Measurements from ENCODE around the gene TACC2.

TACC2 gene

DNA sequence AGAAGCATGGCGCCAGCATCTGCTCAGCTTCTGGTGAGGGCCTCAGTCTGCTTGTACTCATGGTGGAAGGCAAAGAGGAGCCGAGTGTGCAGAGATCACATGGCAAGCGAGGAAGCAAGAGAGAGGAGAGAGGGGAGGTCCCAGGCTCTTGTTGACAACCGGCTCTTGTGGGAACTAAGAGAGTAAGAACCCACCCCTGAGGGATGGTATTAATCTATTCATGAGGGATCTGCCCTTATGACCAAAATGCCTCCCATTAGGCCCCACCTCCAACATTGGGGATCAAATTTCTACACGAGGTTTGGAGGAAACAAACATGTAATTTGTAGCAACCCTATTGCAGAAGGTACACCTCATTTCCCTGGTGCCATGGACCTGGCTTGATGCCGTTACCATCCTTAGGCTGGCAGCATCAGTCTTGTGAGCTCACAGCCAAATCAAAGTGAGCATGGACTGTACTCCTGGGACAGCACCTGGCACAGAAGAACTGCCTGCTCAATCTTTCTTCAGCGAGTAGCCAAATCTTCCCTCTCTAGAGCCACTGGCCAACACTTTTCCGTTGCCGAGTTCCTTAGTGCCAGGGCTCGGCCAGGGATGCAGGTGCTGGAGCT lies 288.7 kb downstream of the TACC2 start:
- Histone ChIP-seq H3K4me2 (ENCODE audit: low read length) (no peak overlapping the region), H3K79me2 (ENCODE audit: insufficient read depth, low read length) (no peaks in the 10 kb centered on the region), H4K20me1 (ENCODE audit: insufficient read depth, low read length) (no peaks in the 10 kb centered on the region), H3K36me3 (ENCODE audit: insufficient read depth, low read length) (no peaks in the 10 kb centered on the region), H3F3A (ENCODE audit: insufficient read depth, low read length) (no peaks in the 10 kb centered on the region), H3K9me3 (ENCODE audit: low read length) (no peaks in the 10 kb centered on the region), H3K9me2 (ENCODE audit: low read depth, low read length) (no peaks in the 10 kb centered on the region), H3K4me3 (ENCODE audit: low read depth, low read length, poor library complexity, severe bottlenecking) (no peak overlapping the region), H3K9ac (ENCODE audit: low read length) (no peak overlapping the region), H3K4me1 (ENCODE audit: insufficient read depth, low read length, severe bottlenecking) (no peaks in the 10 kb centered on the region), H3K27ac (ENCODE audit: low read depth, low read length, poor library complexity, severe bottlenecking) (no peak overlapping the region), H2AFZ (ENCODE audit: low read length) (no peak overlapping the region), H3K27me3 (ENCODE audit: insufficient read depth, low read length) (no peaks in the 10 kb centered on the region)
- TF ChIP-seq EZH2 (IDR thresholded peaks at IDR 0.05; ENCODE audit: borderline replicate concordance, low read length): no peak
- TF ChIP-seq, protein P1, sequence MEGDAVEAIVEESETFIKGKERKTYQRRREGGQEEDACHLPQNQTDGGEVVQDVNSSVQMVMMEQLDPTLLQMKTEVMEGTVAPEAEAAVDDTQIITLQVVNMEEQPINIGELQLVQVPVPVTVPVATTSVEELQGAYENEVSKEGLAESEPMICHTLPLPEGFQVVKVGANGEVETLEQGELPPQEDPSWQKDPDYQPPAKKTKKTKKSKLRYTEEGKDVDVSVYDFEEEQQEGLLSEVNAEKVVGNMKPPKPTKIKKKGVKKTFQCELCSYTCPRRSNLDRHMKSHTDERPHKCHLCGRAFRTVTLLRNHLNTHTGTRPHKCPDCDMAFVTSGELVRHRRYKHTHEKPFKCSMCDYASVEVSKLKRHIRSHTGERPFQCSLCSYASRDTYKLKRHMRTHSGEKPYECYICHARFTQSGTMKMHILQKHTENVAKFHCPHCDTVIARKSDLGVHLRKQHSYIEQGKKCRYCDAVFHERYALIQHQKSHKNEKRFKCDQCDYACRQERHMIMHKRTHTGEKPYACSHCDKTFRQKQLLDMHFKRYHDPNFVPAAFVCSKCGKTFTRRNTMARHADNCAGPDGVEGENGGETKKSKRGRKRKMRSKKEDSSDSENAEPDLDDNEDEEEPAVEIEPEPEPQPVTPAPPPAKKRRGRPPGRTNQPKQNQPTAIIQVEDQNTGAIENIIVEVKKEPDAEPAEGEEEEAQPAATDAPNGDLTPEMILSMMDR (IDR thresholded peaks at IDR 0.05; ENCODE audit: low read length): no peak

DNA sequence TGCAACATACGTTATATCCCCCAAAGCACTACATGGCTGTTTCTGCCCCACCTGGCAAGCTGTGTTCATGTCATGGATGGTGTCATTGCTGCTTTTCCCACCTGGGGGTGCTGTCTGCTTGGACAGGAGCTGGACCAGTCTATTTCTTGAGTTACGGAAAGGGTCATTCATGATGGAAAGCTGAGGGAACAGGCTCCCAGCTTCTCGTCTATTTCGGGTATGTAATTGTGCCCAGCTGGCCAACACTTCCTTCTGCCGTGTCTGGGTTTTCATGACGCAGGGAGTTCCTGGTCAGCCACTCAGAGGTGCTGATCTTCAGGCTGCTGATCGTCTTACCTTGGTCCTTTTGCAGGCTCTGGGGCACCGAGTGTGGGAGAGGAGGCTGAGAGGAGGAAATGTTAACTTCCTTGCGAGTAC lies 290.8 kb downstream of the TACC2 start:
- no peaks in the 10 kb centered on the region for H3K27me3 ChIP-seq (ENCODE audit: insufficient read depth, low read length)
- TF ChIP-seq EZH2 (IDR thresholded peaks at IDR 0.05; ENCODE audit: borderline replicate concordance, low read length): no peak
- TF ChIP-seq, protein P1 (IDR thresholded peaks at IDR 0.05; ENCODE audit: low read length): peak; percentile 52; the same call in 1 of the 2 replicates
- H2AFZ ChIP-seq (ENCODE audit: low read length): no peak overlapping the region
- H4K20me1 ChIP-seq (ENCODE audit: insufficient read depth, low read length): no peaks in the 10 kb centered on the region
- no peak overlapping the region for H3K4me3 ChIP-seq (ENCODE audit: low read depth, low read length, poor library complexity, severe bottlenecking)
- H3K9ac ChIP-seq (ENCODE audit: low read length): no peak overlapping the region
- H3K9me3 ChIP-seq (ENCODE audit: low read length): no peaks in the 10 kb centered on the region
- no peaks in the 10 kb centered on the region for H3F3A ChIP-seq (ENCODE audit: insufficient read depth, low read length)
- no peaks in the 10 kb centered on the region for H3K36me3 ChIP-seq (ENCODE audit: insufficient read depth, low read length)
- no peak overlapping the region for H3K27ac ChIP-seq (ENCODE audit: low read depth, low read length, poor library complexity, severe bottlenecking)
- H3K79me2 ChIP-seq (ENCODE audit: insufficient read depth, low read length): no peaks in the 10 kb centered on the region
- no peaks in the 10 kb centered on the region for H3K4me1 ChIP-seq (ENCODE audit: insufficient read depth, low read length, severe bottlenecking)
- H3K4me2 ChIP-seq (ENCODE audit: low read length): no peak overlapping the region
- no peaks in the 10 kb centered on the region for H3K9me2 ChIP-seq (ENCODE audit: low read depth, low read length)

DNA sequence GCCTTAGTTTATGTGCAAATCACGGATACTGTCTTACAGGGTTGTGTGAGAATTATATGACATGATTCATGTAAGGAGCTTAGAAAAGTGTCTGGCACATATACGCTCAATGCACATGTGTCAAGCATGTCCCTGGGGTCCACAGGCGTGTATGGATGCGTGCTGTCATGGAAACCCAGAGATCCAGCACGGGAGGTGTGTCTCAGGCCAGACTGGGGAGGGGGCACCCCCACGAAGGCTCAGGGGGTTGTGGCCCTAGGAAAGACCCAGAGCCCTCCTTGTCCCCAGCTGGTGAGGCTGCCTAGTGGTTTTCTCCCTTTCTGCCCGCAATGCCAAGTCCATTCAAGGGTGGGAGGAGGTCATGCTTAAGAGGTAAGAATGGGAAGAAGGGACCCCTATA lies 291.2 kb downstream of the TACC2 start:
- H3K9me2 ChIP-seq (ENCODE audit: low read depth, low read length): no peaks in the 10 kb centered on the region
- H2AFZ ChIP-seq (ENCODE audit: low read length): no peak overlapping the region
- H3K4me2 ChIP-seq (ENCODE audit: low read length): no peak overlapping the region

More for the DNA sequence above, 291.2 kb downstream of the TACC2 start:
- no peak overlapping the region for H3K9ac ChIP-seq (ENCODE audit: low read length)
- H3F3A ChIP-seq (ENCODE audit: insufficient read depth, low read length): no peaks in the 10 kb centered on the region
- no peak overlapping the region for H3K27ac ChIP-seq (ENCODE audit: low read depth, low read length, poor library complexity, severe bottlenecking)
- H3K79me2 ChIP-seq (ENCODE audit: insufficient read depth, low read length): no peaks in the 10 kb centered on the region
- no peaks in the 10 kb centered on the region for H3K9me3 ChIP-seq (ENCODE audit: low read length)
- H3K4me1 ChIP-seq (ENCODE audit: insufficient read depth, low read length, severe bottlenecking): no peaks in the 10 kb centered on the region
- H4K20me1 ChIP-seq (ENCODE audit: insufficient read depth, low read length): no peaks in the 10 kb centered on the region
- H3K36me3 ChIP-seq (ENCODE audit: insufficient read depth, low read length): no peaks in the 10 kb centered on the region
- H3K4me3 ChIP-seq (ENCODE audit: low read depth, low read length, poor library complexity, severe bottlenecking): no peak overlapping the region
- no peaks in the 10 kb centered on the region for H3K27me3 ChIP-seq (ENCODE audit: insufficient read depth, low read length)
- no peak for TF ChIP-seq EZH2 (IDR thresholded peaks at IDR 0.05; ENCODE audit: borderline replicate concordance, low read length)
- TF ChIP-seq, protein P1 (IDR thresholded peaks at IDR 0.05; ENCODE audit: low read length): no peak
